ENCODE results near the gene RPS6KB1.
A peak's percentile ranks its signal among the peaks of the same experiment; 100 is the strongest.
"Not testable (repeated sequence)": the region's sequence is repeated elsewhere in the genome, so short reads cannot be mapped to it uniquely, and the experiment has no call there.

RPS6KB1 gene

GRCh38 chr17:59946433-59946832 is 53.5 kb downstream of the RPS6KB1 start:
- DNase-seq (ENCODE audit: low read depth), result not testable (repeated sequence)

- not testable (repeated sequence) for DNase-seq (ENCODE audit: low read depth)
These were observed 54.4 kb downstream of the RPS6KB1 start for GRCh38 chr17:59947310-59947709.

GRCh38 chr17:59950049-59950448 is 57.1 kb downstream of the RPS6KB1 start:
- DNase-seq (ENCODE audit: low read depth), result no peak

- DNase-seq (ENCODE audit: low read depth), result no peak
These were observed 61.9 kb downstream of the RPS6KB1 start for GRCh38 chr17:59954856-59955255.

- DNase-seq (ENCODE audit: low read depth), result not testable (repeated sequence)
These were observed 66.7 kb downstream of the RPS6KB1 start for GRCh38 chr17:59959574-59959973.

- DNase-seq (ENCODE audit: low read depth), result no peak
These were observed 69.9 kb downstream of the RPS6KB1 start for GRCh38 chr17:59962739-59963318.

GRCh38 chr17:59963738-59964481 is 71.0 kb downstream of the RPS6KB1 start:
- peak; percentile 14 for DNase-seq (ENCODE audit: low read depth)

- DNase-seq (ENCODE audit: low read depth), result peak; percentile 84
These were observed 71.8 kb downstream of the RPS6KB1 start, which contains the start of gene RNFT1 for GRCh38 chr17:59964482-59965328. TSS of gene RNFT1 (minus strand) at chr17:59964740. CDS start at chr17:59964663, 77 bp downstream.

GRCh38 chr17:59971771-59972170 is 78.8 kb downstream of the RPS6KB1 start:
- not testable (repeated sequence) for DNase-seq (ENCODE audit: low read depth)

GRCh38 chr17:59972778-59973177 is 79.9 kb downstream of the RPS6KB1 start:
- no peak for DNase-seq (ENCODE audit: low read depth)

- not testable (repeated sequence) for DNase-seq (ENCODE audit: low read depth)
These were observed 80.6 kb downstream of the RPS6KB1 start for GRCh38 chr17:59973483-59973882.

GRCh38 chr17:59975166-59975565 is 82.2 kb downstream of the RPS6KB1 start:
- DNase-seq (ENCODE audit: low read depth), result not testable (repeated sequence)

GRCh38 chr17:59996608-59997007 is 103.7 kb downstream of the RPS6KB1 start:
- DNase-seq (ENCODE audit: low read depth), result not testable (repeated sequence)
